GM10847 (cell line): ENCODE data around the gene SCYGR1.
"Not testable (repeated sequence)": the region's sequence is repeated elsewhere in the genome, so short reads cannot be mapped to it uniquely, and the experiment has no call there.

ENCODE experiments used
- POLR2A ChIP-seq: IDR thresholded peaks from 2 replicates; pipeline ENCODE4 v1.6.1; 2011; ENCODE audit not compliant: insufficient read length; ENCODE audit errors: extremely low read depth

SCYGR1 gene, protein sequence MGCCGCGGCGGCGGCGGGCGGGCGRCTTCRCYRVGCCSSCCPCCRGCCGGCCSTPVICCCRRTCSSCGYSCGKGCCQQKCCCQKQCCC

GRCh38 chr2:227387583-227387982 lies at the start of gene SCYGR1:
Gene SCYGR1, minus strand, starts transcription at chr2:227387949. Its CDS starts 0 bp downstream, at chr2:227387949.
- TF ChIP-seq POLR2A, result not testable (repeated sequence)

- TF ChIP-seq POLR2A, result no peak
Observed at GRCh38 chr2:227436436-227437174, 48.9 kb upstream of the SCYGR1 start.

GRCh38 chr2:227433171-227433570 lies 45.4 kb upstream of the SCYGR1 start:
- TF ChIP-seq POLR2A, result no peak

DNA sequence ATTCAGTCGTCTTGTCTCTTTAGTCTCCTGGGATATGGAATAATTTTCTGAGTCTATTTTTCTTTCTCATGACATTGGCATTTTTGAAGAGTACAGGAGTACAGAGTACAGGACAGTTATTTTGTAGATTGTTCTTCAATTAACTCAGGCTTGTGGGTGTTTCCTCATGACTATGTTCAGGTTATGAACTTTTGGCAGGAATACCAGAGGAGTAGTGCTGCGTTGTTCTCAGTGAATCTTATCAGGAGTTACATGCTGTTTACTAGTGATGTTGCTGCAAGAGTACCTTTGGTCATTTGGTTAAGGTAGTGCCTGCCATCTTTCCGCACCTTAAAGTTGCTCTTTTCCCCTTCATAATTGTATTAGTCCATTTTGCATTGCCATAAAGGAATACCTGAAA lies 42.9 kb upstream of the SCYGR1 start:
- no peak for TF ChIP-seq POLR2A

- TF ChIP-seq POLR2A, result no peak
Observed at GRCh38 chr2:227428731-227429285, 41.1 kb upstream of the SCYGR1 start.

DNA sequence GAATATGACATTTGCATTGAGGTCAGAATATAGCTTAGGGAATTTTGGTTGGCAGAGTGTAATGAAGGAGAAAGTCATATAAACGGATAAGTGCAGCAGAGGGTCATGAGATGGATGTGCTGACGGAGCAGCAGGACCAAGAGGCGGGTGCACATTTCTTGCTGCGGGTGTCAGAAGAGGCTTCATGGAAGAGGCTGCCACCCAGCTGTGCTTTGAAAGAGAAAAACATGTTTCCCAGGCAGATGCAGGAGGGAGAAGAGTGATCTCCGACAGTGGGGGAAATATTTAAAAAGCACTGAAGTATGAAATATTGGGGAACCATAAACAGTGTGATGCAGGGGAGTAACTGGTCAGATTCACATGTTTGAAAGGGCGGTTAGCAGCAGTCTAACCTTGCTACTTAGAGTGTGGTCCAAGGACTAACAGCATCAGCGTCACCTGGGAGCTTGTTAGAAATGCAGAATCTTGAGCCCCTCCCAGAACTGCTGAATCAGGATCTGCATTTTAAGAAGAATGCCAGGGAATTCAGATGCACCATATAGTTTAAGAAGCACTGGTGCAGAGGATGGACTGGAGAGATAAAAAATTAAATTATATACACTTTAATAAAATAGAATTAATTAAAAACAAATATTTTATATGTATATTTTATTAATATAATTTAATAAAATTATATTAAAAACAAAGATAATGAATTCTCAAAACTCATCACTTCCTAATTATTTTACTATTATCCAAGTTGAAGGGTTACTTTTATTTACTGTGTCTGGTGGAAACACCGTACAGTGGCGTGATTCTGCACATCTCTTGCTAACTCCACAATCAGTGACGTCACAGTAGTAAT lies 36.1 kb upstream of the SCYGR1 start:
- TF ChIP-seq POLR2A, result no peak

GRCh38 chr2:227420087-227421052 lies 32.6 kb upstream of the SCYGR1 start:
- no peak for TF ChIP-seq POLR2A

DNA sequence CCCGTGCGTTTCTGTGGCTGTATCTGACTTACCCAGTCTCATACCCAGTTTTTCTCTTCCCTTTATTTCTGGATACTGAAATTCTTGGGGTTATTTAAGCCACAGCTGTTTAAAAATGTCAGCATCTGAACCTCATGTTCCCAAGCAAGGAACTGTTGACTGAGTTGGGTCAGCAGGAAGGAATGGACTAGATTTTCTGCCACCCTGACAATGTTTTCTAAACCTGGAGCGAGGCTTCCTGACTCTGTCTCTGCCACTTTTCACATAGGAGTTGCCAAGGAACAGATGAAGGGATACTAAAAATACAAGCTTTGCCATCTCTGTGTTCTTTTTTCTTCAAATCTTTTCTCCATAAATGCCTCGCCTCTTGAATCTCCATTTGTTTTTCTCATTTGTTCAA lies 29.0 kb upstream of the SCYGR1 start:
- no peak for TF ChIP-seq POLR2A

- TF ChIP-seq POLR2A, result no peak
Observed at GRCh38 chr2:227415538-227416424, 28.0 kb upstream of the SCYGR1 start.

DNA sequence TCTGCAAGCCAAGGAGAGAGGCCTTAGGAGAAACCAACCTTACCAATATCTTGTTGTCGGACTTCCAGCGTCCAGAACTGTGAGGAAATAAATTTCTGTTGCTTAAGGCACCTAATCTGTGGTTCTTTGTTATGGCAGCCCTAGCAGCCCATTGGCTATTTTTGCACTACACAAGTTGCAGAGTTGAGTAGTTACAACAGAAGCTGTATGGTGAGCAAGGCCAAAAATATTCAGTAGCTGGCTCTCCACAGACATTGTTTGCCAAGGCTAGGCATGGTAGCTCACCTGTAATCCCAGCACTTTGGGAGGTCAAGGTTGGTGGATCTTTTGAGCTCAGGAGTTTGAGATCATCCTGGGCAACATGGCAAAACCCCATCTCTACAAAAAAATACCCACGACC lies 27.1 kb upstream of the SCYGR1 start:
- no peak for TF ChIP-seq POLR2A

DNA sequence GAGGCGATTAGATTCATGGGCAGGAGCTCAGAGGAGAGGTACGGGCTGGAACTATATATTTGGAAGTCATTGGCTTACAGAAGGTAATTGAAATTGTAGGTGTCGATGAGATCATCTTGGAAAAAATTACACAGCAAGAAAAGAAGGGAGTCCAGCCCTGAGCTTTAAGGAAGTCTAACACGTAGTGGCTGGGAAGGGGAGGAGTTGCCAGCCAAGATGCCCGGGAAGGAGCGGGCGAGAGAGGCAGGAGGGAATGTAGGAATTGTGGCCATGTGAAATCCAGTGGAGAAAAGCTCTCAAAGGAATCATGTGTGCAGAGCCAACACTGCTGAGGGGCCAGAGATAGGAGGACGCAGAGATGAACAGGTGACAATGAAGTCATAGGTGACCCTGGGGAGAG lies 25.6 kb upstream of the SCYGR1 start:
- TF ChIP-seq POLR2A, result no peak

DNA sequence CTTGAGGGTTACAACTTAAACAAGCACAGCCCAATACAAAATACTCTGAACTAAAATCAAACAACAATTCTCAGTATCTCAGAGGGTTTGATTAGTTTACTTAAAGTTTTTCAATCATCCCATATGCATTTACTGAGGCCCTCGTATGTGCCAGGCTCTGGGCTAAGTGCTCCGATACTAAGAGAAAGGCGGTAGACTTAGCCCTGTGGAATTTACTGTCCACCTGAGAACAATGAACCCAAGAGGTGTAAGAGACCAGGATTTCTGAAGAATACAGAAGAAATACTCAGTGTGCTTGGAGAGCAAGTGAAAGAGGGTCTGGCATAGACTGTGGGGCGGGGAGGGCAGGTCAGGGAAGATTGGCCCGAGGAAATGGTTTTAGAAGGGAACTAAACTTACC lies 25.1 kb upstream of the SCYGR1 start:
- no peak for TF ChIP-seq POLR2A

DNA sequence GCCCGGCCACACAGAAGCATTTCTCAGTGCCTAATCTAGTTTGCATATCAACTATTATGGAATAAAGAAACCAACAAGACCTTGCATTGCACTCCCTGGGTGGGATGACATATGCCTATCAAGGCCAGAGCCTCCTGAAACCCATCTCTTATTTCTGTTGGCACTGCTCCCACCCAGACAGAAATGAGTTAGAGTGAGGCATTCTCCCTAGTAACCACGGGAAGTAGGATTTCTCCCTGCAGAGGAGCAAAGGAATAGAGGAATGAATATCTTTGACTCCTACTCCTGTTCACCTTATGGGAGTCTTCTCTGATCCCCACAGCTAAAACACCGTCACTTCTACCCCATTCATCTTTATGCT lies 24.2 kb upstream of the SCYGR1 start:
- no peak for TF ChIP-seq POLR2A

GRCh38 chr2:227411320-227411989 lies 23.7 kb upstream of the SCYGR1 start:
- no peak for TF ChIP-seq POLR2A

GRCh38 chr2:227410191-227410590 lies 22.4 kb upstream of the SCYGR1 start:
- TF ChIP-seq POLR2A, result no peak
